Right atrium auricular region (tissue), 2 donors: ENCODE results near the gene NAA35. TPM values are rescaled to one million over a fixed set of nuclear protein-coding genes. Genes with fewer than 3 reads are reported as not detected.

Experiments used
- DNase-seq: peaks from one replicate; pipeline ENCODE4 v3.0.0-alpha.2; 2019; ENCODE audit warnings: low spot score
- H3K27ac ChIP-seq, 2 donors: fragments of 200-600 bp; sonication (generic); 1 replicate in 1 of 2; 2 replicates in 1 of 2; pipeline ENCODE4 v1.5.1; 2016 to 2019
- H3K27me3 ChIP-seq, 2 donors: fragments of 200-600 bp; sonication (generic); one replicate each; pipeline versions ENCODE4 v1.5.1 to v1.6.0; 2017 to 2019
- H3K36me3 ChIP-seq: fragments of 200-600 bp; sonication (generic); one replicate; pipeline ENCODE4 v1.5.1; 2016
- H3K4me1 ChIP-seq, 2 donors: fragments of 200-600 bp; sonication (generic); one replicate each; pipeline versions ENCODE4 v1.5.1 to v1.6.0; 2017 to 2019
- H3K4me3 ChIP-seq, 2 donors: fragments of 200-600 bp; sonication (generic); 1 replicate in 1 of 2; 2 replicates in 1 of 2; pipeline ENCODE4 v1.5.1; 2017 to 2019; ENCODE audit warnings: mild to moderate bottlenecking in 1 of 2, moderate library complexity in 1 of 2
- H3K9me3 ChIP-seq, 2 donors: fragments of 200-600 bp; sonication (generic); one replicate each; pipeline ENCODE4 v1.5.1; 2019
- CTCF ChIP-seq, 2 donors: fragments of 200-600 bp; sonication (generic); IDR thresholded peaks; one replicate each; pipeline ENCODE4 v1.5.1; 2019; ENCODE audit warnings: antibody characterized with exemption in 2 of 2
- total RNA-seq, 2 donors: library from RNA; depleted of rRNA; stranded (reverse); fragments of >200 nt; gene quantifications; one replicate each; pipeline ENCODE4 v1.1.0, GENCODE V29; 2016

Gene NAA35
- total RNA-seq, 2 donors from 2014 or later = 12.1 to 12.4 TPM

GRCh38 chr9:85900504-85901201 is 40.3 kb upstream of the NAA35 start:
- Histone ChIP-seq H3K4me3 (no peak overlapping the region), H3K36me3 (no peaks in the 10 kb centered on the region), H3K4me1 (no peaks in the 10 kb centered on the region), H3K27ac (no peak overlapping the region), H3K9me3 (no peaks in the 10 kb centered on the region), H3K27me3 (no peaks in the 10 kb centered on the region)
- TF ChIP-seq CTCF (IDR thresholded peaks at IDR 0.05) = peak in 1 of 2 donors; percentile 44
- no peak for DNase-seq

DNA sequence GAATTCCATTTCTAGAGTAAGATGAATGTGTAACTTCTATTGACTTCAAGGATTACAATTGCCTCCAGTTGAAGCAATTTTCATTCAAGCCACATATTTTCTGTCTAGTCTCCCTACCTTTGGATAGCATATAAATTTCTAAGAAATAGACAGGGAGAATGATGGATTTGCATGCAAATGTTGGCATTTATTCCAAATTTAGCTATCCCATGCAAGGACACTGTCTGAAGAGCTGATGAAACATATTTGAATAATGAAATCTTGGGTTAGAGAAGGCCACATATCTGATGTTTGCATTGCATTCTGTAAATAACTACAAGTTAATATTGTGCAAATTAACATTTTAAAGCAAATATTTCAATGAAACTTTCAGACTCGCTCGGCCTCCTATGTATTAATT is 36.0 kb upstream of the NAA35 start:
- DNase-seq = no peak
- no peaks in the 10 kb centered on the region for H3K4me1 ChIP-seq
- no peak overlapping the region for H3K27ac ChIP-seq
- no peaks in the 10 kb centered on the region for H3K36me3 ChIP-seq
- H3K27me3 ChIP-seq = no peaks in the 10 kb centered on the region
- H3K9me3 ChIP-seq = no peaks in the 10 kb centered on the region
- TF ChIP-seq CTCF (IDR thresholded peaks at IDR 0.05) = no peak
- H3K4me3 ChIP-seq = no peak overlapping the region

DNA sequence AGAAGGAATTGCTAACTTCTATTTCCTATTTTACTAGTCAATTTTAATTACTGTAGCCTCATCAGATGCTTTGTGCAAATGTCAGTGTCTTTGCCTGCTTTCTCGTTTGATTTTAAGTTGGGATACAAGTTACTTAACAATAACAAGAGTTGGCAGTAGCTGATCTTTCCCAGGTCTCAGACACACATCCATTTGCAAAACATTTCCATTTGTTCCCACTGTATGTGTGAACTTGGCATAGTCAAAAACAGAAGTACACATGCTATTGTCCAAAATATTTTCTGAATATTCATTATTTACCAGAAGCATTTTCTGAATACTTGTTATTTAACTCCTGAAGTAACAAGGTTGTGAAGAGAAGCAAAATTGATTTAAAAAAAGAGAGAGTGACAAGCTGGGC is 35.0 kb upstream of the NAA35 start:
- no peak for TF ChIP-seq CTCF (IDR thresholded peaks at IDR 0.05)
- H3K4me1 ChIP-seq = no peaks in the 10 kb centered on the region
- H3K36me3 ChIP-seq = no peaks in the 10 kb centered on the region
- H3K9me3 ChIP-seq = no peaks in the 10 kb centered on the region
- DNase-seq = no peak
- H3K27me3 ChIP-seq = no peaks in the 10 kb centered on the region
- H3K27ac ChIP-seq = no peak overlapping the region
- no peak overlapping the region for H3K4me3 ChIP-seq

GRCh38 chr9:85909390-85909789 is 31.6 kb upstream of the NAA35 start:
- H3K4me1 ChIP-seq = no peaks in the 10 kb centered on the region
- no peaks in the 10 kb centered on the region for H3K27me3 ChIP-seq
- H3K9me3 ChIP-seq = no peaks in the 10 kb centered on the region
- no peaks in the 10 kb centered on the region for H3K36me3 ChIP-seq
- H3K4me3 ChIP-seq = no peak overlapping the region
- DNase-seq = no peak
- H3K27ac ChIP-seq = no peak overlapping the region
- TF ChIP-seq CTCF (IDR thresholded peaks at IDR 0.05) = no peak

DNA sequence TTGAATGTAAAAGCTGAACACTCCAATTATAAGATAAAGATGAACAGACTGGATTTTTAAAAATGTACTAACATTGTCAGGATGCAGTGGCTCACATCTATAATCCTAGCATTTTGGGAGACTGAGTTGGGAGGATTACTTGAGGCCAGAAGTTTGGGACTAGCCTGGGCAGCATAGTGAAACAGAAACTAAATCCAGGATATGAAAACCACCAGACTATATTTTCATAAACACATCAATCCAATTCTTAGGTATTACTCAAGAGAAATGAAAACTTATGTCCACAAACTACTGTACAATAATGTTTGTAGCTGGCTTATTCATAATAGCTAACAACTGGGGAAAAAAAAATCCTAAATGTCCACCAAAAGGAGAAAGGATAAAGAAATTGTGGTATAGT is 26.8 kb upstream of the NAA35 start:
- no peak for DNase-seq
- H3K4me3 ChIP-seq = no peak overlapping the region
- no peaks in the 10 kb centered on the region for H3K9me3 ChIP-seq
- TF ChIP-seq CTCF (IDR thresholded peaks at IDR 0.05) = no peak
- no peaks in the 10 kb centered on the region for H3K27me3 ChIP-seq
- no peaks in the 10 kb centered on the region for H3K4me1 ChIP-seq
- H3K27ac ChIP-seq = no peak overlapping the region
- H3K36me3 ChIP-seq = no peaks in the 10 kb centered on the region

DNA sequence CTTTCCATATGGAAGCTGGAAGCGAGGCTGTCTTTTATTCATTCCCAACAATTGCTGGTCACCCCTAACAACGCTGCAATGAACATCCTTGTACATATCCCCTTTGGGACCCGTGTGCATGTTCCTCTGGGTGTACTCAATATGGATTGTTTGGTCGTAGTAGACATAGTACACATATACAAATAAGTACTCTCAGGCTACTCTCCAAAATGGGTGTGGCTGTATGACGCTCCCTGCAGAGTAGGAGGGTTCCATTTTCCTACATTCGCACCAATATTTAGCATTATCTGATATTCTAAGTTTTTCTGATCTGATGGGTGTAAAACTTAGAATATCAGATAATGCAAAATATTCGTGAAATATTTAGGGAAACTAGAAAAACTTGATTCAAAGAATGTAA is 23.2 kb upstream of the NAA35 start:
- Histone ChIP-seq H3K27ac (no peak overlapping the region), H3K4me1 (no peaks in the 10 kb centered on the region), H3K4me3 (no peak overlapping the region), H3K36me3 (no peaks in the 10 kb centered on the region), H3K27me3 (no peaks in the 10 kb centered on the region), H3K9me3 (no peaks in the 10 kb centered on the region)
- TF ChIP-seq CTCF (IDR thresholded peaks at IDR 0.05) = no peak
- DNase-seq = no peak
